GM11168 (cell line): Measurements from ENCODE around the gene FGD4.
"Not testable (repeated sequence)": the region's sequence is repeated elsewhere in the genome, so short reads cannot be mapped to it uniquely, and the experiment has no call there.

Experiments used
- in situ Hi-C: fragments of 300-500 bp; cut with MboI; formaldehyde crosslinking; loops from one replicate; pipeline ENCODE4 v1.12.0; 2022; ENCODE audit warnings: low sequenced_read_pairs; ENCODE audit not compliant: unreplicated experiment

Gene FGD4

DNA sequence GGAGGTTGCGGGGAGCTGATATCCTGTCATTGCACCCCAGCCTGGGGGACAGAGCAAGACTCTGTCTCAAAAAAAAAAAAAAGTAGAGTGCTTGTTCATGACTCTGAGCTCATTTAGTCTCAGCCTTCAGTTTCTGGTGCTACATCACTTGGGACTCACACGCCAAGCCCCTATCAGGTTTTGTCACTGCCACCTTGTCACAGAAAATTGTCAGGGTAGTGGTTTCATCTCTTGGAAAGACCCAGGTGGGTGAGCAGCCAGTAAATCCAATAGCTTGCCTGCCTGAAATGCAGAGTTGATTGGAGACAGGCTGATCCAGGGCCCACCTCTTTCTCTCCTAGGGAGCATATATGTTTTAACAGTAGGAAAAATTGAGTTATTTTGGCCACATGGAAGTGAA is 113.0 kb downstream of the FGD4 start:
- in situ Hi-C loops: no loop called here

DNA sequence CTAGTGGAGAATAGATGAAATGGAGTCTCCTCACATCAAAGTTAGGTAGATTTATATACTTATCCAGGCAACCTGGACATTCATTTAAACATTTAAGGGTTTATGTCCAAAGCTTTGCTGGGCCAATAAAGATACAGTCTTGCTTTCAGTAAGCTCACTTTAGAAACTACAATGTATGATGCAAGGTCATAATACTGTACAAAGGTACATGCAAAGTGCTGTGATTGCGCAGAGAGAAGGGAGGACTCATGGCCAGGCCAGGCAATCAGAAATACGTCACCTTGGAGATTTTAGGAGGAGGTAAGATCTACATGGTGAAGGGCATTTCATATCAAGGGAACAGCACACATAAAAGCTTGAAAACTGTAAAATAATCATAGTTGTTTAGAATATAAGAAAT is 113.6 kb downstream of the FGD4 start:
- in situ Hi-C loops: no loop called here

DNA sequence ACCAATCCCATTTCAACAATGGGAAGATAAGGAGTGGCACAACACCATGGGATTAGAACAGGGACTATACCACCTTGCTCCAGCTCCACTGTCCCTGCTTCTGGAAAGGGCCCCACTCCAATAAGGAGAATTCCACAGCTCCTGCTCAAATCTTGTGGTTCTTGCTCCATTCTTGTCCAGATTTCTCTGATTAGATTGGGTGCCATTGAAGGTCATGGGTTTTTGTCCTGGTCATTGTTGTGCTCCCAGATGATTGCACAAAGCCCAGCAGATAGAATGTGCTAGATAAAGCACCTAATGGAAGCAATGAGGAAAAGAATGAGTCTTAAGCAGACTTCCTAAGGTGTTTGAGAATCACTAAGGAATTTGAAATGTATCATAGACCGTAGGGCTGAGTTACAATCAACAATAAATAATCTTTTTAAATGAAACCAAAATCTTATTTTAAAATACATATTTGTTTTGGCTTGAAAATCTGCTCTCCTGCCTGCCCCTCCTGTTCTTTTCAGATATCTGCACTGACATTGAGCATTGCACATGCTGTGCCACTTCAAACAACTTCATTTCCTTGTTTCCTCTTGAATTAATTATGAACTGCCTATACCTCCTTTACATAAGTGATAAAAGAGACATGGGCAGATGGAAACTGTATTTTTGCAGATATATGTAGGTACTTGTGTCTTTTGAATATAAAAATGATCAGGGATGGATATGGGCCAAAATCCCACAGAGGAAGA is 115.9 kb downstream of the FGD4 start:
- in situ Hi-C loops: no loop called here

DNA sequence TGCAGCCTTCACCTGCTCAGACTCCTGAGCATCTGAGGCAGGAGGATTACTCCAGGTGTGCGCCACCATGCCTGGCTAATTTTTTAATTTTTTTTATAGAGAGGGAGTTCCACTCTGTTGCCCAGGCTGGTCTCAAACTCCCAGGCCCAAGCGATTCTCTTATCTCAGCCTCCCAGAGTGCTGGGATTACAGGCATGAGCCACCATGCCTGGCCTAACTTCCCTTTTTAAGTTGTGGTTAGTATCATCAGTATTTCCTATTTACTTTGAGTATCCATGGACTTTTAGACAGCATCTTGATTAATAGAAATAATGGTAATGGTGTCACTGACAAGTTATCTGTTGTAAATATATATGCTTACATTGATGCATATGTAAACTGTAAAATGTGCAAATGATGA is 116.9 kb downstream of the FGD4 start:
- in situ Hi-C loops: no loop called here

DNA sequence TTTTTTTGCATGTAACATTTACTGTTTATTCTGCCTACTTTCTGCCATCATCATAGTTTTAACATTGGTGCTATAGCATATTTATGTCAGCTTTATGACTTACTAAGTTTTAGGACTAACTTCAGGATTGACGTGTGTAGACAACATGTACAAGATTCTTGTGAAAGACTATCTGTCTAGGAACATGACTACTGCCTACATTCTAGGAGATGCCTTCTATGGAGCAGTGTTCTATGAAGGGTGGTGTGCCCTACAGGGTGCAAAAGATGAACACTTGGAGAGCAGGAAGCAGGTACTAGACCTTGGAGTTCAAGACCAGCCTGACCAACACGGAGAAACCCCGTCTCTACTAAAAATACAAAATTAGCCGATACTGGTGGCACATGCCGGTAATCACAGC is 118.6 kb downstream of the FGD4 start:
- in situ Hi-C loops: no loop called here

DNA sequence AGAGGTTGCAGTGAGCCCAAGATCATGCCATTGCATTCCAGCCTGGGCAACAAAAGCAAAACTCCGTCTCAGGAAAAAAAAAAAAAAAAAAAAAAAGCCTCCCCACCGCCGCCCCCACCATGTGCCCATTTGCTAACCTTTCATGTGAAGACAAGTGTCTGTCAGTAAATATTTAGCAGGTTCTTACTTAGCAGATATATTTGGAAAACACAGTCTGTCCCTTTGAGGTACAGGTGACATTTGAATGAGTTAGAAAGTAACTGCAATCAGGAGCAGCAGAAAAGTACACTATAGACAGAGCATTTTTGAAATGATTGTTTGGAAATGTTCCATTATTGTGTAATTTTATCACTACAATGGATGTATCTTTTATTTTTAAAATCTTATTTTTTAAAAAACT is 119.7 kb downstream of the FGD4 start:
- in situ Hi-C loops: no loop called here

DNA sequence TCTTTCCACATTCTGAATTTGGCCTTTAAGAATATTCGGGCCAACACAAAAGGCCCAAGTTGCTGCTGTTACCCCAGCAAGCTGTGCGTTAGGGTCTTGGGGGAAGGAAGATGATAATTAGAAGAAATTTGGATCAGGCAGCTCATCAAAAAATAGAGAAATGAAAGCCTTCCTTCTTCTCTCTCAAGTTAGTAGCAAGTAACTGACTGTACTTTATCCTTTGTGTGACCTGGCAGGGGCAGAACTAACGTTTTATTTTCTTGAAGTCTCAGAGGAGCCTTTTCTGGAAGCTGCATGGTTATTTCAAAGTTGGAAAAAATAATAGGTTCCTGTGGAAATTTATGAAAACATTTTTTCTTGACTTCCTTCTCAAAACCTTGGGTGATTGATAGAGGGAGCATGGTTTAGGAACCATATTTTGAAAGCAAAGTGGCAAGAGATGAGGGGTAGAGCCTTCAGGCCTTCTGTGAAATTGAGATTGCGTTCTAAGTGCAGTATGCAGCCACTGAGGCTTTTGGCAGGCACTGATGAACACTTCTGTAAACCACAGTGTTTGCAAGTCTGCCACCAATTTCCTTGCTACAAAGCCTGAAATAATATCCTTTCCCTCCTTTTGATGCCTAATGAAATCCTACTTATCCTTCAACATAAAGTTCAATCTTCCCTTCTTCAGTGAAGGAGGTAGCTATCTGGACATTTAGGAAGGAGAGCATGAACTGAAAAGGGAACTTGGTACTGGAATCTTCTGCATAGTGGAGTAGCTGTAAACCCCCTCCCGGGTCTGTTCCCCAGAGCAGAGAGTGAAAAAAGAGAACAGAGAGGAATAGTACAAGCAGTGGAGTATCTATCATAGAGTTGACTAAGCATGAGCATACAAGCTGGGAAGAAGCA is 123.2 kb downstream of the FGD4 start:
- in situ Hi-C loops: no loop called here

DNA sequence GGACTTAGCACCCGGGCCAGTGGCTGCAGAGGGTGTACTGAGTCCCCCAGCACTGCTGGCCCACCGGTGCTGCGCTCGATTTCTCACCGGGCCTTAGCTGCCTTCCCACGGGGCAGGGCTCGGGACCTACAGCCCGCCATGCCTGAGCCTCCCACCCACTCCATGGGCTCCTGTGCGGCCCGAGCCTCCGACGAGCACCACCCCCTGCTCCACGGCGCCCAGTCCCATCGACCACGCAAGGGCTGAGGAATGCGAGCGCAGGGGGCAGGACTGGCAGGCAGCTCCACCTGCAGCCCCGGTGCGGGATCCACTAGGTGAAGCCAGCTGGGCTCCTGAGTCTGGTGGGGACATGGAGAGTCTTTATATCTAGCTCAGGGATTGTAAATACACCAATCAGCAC is 126.4 kb downstream of the FGD4 start:
- in situ Hi-C loops: not testable (repeated sequence)

DNA sequence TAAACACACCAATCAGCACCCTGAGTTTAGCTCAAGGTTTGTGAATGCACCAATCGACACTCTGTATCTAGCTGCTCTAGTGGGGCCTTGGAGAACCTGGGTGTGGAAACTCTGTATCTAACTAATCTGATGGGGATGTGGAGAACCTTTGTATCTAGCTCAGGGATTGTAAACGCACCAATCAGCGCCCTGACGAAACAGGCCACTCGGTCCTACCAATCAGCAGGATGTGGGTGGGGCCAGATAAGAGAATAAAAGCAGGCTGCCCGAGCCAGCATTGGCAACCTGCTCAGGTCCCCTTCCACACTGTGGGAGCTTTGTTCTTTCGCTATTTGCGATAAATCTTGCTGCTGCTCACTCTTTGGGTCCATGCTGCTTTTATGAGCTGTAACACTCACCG is 127.0 kb downstream of the FGD4 start:
- in situ Hi-C loops: not testable (repeated sequence)

DNA sequence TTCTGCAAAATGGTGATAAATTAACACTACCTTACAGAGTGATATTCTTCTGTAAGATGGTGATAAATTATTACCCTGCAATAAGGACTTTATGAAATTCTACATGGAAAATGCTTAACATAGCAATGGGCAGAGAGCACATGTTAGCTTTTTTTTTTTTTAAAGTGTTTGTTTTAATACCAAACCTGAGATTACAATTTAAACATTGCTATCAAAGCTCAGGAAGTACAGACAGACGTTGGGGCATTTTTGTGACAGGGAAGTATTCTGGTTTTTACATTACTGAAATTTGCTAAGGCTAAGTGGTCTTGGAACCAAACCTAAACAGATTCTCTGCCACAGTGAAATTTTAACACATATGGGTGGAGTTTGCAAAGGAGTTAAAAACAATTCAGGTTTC is 133.1 kb downstream of the FGD4 start:
- in situ Hi-C loops: no loop called here

DNA sequence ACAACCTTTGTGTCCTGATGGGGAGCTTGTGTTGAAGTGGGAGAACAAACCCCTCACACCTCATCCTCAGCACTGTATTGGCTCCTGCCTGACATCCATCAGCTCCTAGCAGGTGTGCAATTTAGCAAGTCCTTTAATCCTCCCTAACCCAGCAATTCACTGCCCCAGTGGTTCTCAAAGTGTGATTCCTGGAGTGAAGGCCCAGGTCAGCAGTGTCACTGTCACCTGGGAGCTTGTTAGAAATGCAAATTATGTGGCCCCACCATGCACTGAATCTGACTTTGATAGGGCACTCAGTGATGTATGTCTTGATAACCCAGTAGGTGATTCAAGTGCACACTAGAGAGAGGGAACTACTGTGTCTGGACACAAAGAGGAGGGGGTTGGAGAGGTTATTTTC is 133.6 kb downstream of the FGD4 start:
- in situ Hi-C loops: no loop called here

DNA sequence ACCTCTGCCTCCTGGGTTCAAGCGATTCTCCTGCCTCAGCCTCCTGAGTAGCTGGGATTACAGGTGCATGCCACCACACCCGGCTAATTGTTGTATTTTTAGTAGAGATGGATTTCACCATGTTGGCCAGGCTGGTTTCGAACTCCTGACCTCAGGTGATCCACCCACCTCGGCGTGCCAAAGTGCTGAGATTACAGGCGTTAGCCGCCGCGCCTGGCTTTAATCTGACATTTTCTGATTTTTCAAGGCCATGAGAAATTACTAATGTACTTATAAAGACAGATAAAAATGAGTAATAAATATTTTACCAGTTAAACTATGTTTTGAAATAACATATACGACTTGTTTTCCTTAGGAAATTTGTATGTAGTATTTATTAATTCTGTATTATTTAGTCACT is 134.1 kb downstream of the FGD4 start:
- in situ Hi-C loops: not testable (repeated sequence)

DNA sequence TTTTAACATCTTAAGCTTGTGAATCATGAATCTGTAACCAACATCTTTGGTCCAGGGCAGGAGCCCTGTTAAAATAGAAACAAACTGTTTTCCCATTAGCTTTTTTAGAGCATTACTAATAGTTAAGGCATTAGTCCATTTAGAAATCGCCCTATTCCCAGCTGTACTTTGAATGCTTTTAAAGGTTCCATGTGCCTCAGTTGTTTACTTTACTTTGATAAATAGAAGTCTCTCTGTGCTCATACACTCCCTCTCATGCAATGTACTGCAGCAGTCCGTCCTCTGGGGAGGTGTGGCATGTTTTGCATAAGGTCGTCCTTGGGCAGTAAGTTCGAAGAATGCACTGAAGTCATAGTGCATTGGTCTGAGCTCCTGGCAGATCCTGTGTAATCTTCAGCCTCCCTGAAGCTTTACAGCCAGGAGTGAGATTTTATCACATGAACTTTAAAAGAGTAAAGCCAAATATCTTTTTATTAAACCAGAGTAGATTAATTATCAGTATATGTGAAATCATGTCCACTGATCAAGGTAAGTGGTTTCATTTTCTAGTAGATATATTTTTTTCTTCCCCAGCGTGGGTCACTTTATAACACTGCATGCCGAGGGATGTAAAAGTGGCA is 134.7 kb downstream of the FGD4 start:
- in situ Hi-C loops: no loop called here

DNA sequence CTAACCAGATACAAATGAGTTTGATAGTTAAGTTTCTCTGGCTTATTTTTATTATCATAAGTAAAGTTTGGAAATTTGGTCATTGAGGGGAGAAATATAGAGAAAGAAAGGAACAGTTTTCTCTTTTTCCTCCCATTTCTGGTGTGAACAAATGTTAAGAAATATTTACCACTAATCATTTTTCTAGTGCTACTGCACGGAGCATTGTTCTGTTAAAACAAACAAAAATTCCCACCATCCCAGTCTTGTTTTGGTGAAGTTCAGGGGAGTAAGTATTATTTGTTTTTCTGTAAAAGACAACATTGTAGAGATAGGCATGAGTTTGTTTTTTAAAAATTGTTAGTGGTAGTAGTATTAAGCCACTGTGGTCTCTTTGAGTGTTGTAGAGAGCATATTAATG is 135.3 kb downstream of the FGD4 start:
- in situ Hi-C loops: no loop called here

DNA sequence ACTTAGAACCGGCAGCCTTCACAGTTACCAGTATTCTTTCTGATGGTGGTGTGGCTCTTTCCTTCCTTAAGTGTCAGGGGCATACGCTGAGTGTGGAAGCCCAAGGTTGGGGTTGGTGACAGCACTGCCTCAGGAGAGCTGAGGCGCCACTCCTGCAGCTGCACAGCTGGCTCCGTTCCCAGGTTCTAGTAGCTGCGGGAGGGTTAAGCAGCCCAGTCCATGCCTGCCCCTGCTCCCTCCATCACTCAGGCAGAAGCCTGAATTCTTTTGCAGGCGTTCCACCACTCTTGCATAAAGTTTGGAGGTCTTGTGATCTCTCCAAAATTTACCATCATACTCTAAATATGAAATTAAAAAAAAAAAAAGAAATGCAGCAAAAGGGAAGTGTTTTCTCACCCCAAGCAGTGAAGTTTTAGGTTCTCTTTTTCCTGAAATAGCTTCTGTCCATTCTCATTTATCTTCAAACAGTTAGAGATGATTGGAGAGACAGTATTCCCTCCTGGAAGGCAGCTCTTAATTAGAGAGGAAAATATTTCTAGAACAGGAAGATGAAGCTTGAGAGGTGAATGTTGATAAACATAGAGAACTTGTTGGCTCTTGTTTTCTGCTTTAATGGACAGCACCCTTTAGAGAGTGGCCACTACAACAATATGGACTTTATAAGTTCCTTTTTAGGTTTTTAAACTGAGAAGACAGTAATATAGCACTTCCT is 136.1 kb downstream of the FGD4 start:
- in situ Hi-C loops: no loop called here

DNA sequence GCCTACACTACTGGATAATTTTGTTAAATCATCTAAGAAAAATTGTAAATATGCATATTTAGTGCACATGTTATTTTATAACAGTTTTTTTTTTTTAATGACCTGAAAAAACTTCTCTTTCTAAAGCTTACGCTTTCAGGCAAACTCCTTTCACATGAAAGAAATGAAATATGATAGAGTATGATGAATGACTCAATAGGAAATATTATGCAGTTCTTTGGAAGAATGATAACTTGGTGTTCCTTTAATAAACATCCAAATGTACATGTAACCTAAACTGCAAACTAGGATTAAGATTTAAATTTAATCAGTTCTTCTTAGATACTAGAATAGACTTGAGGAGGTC is 136.6 kb downstream of the FGD4 start:
- in situ Hi-C loops: no loop called here

DNA sequence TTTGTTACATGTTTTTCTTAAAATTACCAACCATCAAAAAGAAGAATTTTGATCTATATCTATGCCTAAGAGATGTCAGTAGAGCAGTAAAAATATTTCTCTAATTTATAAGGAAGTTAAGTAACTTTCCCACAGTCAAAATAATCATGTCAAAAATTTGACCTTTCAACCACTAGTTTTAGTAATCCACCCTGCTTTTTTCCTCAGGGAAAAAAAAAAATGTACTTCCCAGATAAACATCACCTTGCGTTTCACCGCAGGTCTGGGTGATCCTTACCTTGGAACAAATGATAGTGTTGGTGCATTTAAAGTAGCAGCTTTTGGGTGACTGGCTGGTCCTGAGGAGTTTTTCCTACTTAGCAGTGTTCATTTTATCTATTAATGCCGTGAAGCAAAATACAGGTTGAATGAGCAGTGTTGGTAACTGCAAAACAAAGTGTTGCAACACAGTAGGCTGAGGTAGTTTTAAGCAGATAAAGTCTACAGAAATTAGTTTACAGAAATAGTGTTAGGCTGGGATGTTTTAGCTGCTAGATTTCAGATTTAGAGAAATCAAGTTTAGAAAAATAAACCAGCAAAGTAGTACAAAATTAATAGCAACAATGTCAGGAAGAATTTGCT is 142.5 kb downstream of the FGD4 start:
- in situ Hi-C loops: no loop called here

DNA sequence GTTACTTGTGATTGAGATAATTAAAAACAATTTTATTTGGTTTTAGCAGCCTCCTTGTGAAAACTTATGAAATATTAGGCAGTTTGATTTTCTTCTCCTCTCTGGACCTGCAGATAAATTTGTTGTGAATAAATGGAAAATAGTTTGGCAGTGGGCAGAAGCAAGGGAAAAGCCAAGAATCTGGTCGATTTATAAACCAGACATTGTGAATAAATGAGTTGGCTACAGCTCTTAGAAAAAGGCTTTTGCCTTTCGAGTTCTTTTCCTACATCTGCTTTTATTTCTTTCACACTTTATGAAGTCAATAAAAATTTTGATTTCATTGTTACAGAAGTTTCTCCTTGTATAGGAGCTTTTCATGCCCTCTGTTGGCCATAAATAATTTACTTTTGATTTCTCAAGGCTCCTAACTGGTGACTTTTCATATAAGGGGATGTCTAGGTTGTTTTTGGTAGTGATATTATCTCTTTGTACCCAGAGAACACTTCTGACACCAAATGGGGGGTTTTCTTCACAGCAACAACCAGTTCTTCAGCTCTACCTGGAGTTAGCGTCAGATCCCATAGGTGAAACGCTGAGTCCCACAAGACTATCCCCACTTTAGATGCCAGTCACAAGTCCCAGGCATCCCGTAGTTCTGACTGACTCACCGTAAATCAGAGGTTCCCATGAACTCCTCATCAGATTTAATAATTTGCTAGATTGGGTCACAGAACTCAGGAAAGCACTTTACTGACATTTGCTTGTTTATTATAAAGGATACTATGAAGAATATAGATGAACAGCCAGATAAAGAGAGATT is 143.3 kb downstream of the FGD4 start:
- in situ Hi-C loops: no loop called here

DNA sequence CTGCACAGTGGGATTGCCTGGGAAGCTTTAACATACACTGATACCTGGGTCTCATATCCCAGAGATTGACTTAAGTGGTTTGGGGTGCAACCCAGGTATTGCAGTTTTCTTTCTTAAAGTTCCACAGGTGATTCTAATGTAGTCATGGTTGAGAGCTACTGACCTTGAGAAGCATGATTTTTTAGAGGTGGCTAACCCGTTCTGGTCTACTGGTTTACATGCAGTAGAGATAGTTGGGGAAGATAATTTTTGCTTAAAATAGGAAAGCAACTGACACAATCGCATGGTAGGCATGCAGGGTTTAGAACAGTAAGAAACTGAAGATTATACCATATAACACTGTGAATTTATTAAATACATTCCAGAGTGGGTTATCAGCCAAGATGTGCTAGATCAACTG is 145.5 kb downstream of the FGD4 start:
- in situ Hi-C loops: no loop called here
